GM18502 (cell line): ENCODE results near the gene SORCS2.

Experiments
- ATAC-seq: cut with Tn5 transposase; IDR thresholded peaks from one replicate; pipeline ENCODE4 v1.9.1; 2021; ENCODE audit warnings: mild to moderate bottlenecking; ENCODE audit not compliant: unreplicated experiment, poor library complexity

Gene SORCS2

DNA sequence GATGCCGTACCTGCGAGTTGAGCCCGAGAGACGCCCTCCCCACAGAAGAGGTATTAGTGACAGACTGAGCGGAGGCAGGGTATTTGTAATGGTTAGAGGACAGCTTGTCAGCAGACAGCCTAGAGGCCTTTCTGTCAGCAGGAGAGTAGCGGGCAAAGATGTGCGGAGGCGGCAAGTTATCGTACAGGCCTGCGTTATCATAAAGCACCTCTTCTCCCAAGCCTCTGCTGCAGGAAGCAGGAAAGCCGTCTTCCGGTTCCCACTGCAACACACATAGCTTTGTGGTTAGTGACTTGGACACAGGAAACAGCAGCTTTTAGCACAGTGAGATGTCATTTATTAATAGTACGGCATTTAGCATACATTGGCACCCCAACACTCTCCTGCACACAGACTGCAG lies 589.0 kb downstream of the SORCS2 start:
- ATAC-seq, result no peak

GRCh38 chr4:7781993-7782392 lies 589.7 kb downstream of the SORCS2 start:
- no peak for ATAC-seq

- no peak for ATAC-seq
These were observed 590.4 kb downstream of the SORCS2 start for GRCh38 chr4:7782783-7783182.

- ATAC-seq, result no peak
These were observed 591.2 kb downstream of the SORCS2 start for GRCh38 chr4:7783541-7783940.

GRCh38 chr4:7784131-7784870 lies 592.0 kb downstream of the SORCS2 start:
- ATAC-seq, result no peak

DNA sequence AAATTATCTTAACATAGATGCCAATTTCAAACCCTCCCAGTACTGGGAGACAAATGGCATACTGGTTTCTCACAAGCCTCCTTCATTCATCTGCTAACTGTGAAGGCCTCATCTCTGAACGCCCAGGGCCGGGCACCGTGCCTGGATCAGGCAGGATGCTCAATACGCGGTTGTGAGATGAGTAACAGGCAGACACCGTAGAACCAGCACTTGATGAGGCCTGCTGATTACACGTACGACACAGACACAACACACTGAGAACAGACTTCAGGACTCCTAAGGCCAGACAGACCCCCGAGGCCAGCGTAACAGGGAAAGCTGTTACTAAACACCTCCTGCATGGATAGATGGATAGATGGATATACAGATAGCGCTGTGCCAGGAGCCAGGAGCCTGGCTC lies 592.7 kb downstream of the SORCS2 start:
- ATAC-seq, result no peak

DNA sequence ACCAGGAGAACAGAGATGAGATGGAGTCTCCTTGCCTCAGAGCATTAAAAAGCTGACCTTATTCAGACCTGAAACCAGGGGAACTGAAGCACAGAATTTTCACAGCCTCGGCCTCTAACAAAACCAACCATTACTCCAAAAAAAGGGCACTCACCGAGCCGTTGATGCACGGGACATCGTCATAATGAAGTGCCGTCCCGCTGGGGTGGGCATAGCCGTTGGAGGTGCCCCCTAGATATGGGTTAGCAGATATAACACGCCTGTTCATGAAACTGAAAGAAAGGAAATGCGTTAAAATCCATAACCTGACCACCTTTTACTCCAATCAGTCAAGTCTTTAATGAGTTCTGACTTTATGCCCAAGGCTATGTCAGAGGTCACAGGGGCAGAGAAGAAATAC lies 593.7 kb downstream of the SORCS2 start:
- no peak for ATAC-seq

- ATAC-seq, result no peak
These were observed 594.2 kb downstream of the SORCS2 start for GRCh38 chr4:7786517-7786916.

GRCh38 chr4:7787067-7787466 lies 594.7 kb downstream of the SORCS2 start:
- ATAC-seq, result no peak

- no peak for ATAC-seq
These were observed 595.4 kb downstream of the SORCS2 start for GRCh38 chr4:7787681-7788141.

GRCh38 chr4:7788193-7788592 lies 595.9 kb downstream of the SORCS2 start:
- no peak for ATAC-seq

DNA sequence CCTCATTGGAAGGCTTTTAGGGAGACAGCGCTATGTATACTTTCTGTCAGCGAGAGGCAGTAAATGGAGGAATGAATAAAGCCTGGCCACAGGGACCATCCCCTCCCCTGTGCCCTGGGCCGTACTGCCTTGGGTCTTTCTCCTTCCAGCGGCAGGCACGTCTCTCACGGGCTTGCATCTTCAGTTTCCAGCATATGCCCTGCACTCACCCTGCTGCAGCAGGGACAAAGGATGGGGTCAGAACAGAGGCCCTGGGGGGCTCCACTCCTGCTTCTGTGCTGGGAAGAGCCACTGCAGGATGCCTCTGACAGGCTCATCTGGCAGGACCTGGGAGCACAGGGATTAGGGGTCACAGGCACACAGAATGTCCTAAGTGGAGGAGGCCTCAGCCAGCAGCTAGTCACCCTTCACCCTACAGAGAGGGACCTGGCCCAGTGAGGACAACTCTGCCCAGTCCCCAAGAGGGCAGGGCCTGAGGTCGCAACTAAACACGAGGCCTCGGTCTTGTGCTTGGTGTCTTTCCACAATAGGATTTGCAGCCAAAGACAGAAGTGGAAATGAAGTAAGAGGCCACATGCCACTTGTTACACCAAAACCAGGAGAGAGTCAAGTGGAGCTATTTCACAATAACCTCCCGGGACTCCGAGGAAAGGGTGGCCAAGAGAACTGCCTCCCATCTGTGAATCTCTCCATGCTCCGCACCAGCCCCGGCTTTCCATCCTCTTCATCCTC lies 596.5 kb downstream of the SORCS2 start:
- no peak for ATAC-seq

DNA sequence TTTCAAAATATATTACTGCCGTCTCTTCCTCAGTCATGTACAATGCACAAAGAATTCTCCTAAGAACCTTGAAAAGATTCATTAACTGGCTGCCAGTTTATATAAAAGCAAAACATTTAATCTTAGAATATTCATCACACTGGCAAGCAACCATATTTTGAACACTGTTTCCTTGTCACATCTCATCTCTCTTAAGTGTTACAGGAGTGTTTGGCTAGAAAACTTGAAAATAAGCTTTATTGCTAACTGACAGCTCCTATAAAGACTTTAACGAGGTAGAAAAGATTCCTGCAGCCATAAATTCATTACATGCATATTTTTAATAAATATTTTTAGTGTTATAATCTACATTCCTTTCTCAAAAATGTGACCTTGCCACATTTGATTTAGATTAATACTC lies 597.7 kb downstream of the SORCS2 start:
- no peak for ATAC-seq

- no peak for ATAC-seq
These were observed 598.7 kb downstream of the SORCS2 start for GRCh38 chr4:7790999-7791398.
